ENCODE measurements around the gene TSPAN14. TPM values are rescaled to one million over a fixed set of nuclear protein-coding genes. Genes with fewer than 3 reads are reported as not detected.

TSPAN14 gene
- total RNA-seq, 1 experiment from 2014 or later = 3.4 TPM

GRCh38 chr10:80520661-80521470 lies 66.8 kb downstream of the TSPAN14 start:
- no peak for DNase-seq
- no peak overlapping the region for H3K4me3 ChIP-seq (ENCODE audit: low read length)
- H3K4me2 ChIP-seq (ENCODE audit: low read depth, low read length, poor library complexity, severe bottlenecking) = no peak overlapping the region
- no peaks in the 10 kb centered on the region for H3K4me1 ChIP-seq (ENCODE audit: low read length)
- H3K9me3 ChIP-seq (ENCODE audit: low read length) = no peaks in the 10 kb centered on the region
- no peak overlapping the region for H3K27ac ChIP-seq (ENCODE audit: low read length)
- no peaks in the 10 kb centered on the region for H3K79me2 ChIP-seq (ENCODE audit: low read length)
- H3K9me2 ChIP-seq (replicated peaks; ENCODE audit: insufficient read depth, low read length) = no peaks in the 10 kb centered on the region
- H3K27me3 ChIP-seq (ENCODE audit: low read length) = no peaks in the 10 kb centered on the region
- H3K9ac ChIP-seq (ENCODE audit: low read length) = no peak overlapping the region
- H3K36me3 ChIP-seq (ENCODE audit: insufficient read depth, low read length) = no peaks in the 10 kb centered on the region
- H4K20me1 ChIP-seq (ENCODE audit: insufficient read depth, low read depth, low read length) = no peaks in the 10 kb centered on the region
- no peak overlapping the region for H2AFZ ChIP-seq (ENCODE audit: low read length)

- H3K4me3 ChIP-seq (ENCODE audit: low read length) = no peak overlapping the region
- H3K9me2 ChIP-seq (replicated peaks; ENCODE audit: insufficient read depth, low read length) = no peaks in the 10 kb centered on the region
- H3K4me1 ChIP-seq (ENCODE audit: low read length) = no peaks in the 10 kb centered on the region
- no peaks in the 10 kb centered on the region for H3K27me3 ChIP-seq (ENCODE audit: low read length)
- H3K27ac ChIP-seq (ENCODE audit: low read length) = no peak overlapping the region
- H3K79me2 ChIP-seq (ENCODE audit: low read length) = no peaks in the 10 kb centered on the region
- H2AFZ ChIP-seq (ENCODE audit: low read length) = no peak overlapping the region
- no peaks in the 10 kb centered on the region for H3K9me3 ChIP-seq (ENCODE audit: low read length)
- no peaks in the 10 kb centered on the region for H3K36me3 ChIP-seq (ENCODE audit: insufficient read depth, low read length)
- H4K20me1 ChIP-seq (ENCODE audit: insufficient read depth, low read depth, low read length) = no peaks in the 10 kb centered on the region
- no peak for DNase-seq
- no peak overlapping the region for H3K9ac ChIP-seq (ENCODE audit: low read length)
- H3K4me2 ChIP-seq (ENCODE audit: low read depth, low read length, poor library complexity, severe bottlenecking) = no peak overlapping the region
Observed at GRCh38 chr10:80522756-80523363, 68.8 kb downstream of the TSPAN14 start.

- no peak overlapping the region for H3K4me3 ChIP-seq (ENCODE audit: low read length)
- H3K9ac ChIP-seq (ENCODE audit: low read length) = no peak overlapping the region
- no peaks in the 10 kb centered on the region for H3K9me3 ChIP-seq (ENCODE audit: low read length)
- no peaks in the 10 kb centered on the region for H3K79me2 ChIP-seq (ENCODE audit: low read length)
- H3K27me3 ChIP-seq (ENCODE audit: low read length) = no peaks in the 10 kb centered on the region
- DNase-seq = no peak
- H4K20me1 ChIP-seq (ENCODE audit: insufficient read depth, low read depth, low read length) = no peaks in the 10 kb centered on the region
- no peaks in the 10 kb centered on the region for H3K9me2 ChIP-seq (replicated peaks; ENCODE audit: insufficient read depth, low read length)
- no peak overlapping the region for H3K27ac ChIP-seq (ENCODE audit: low read length)
- H3K36me3 ChIP-seq (ENCODE audit: insufficient read depth, low read length) = no peaks in the 10 kb centered on the region
- H2AFZ ChIP-seq (ENCODE audit: low read length) = no peak overlapping the region
- H3K4me1 ChIP-seq (ENCODE audit: low read length) = no peaks in the 10 kb centered on the region
- no peak overlapping the region for H3K4me2 ChIP-seq (ENCODE audit: low read depth, low read length, poor library complexity, severe bottlenecking)
Observed at GRCh38 chr10:80523773-80524172, 69.7 kb downstream of the TSPAN14 start.

GRCh38 chr10:80524190-80524909 lies 70.2 kb downstream of the TSPAN14 start:
- no peak for DNase-seq
- H3K9me3 ChIP-seq (ENCODE audit: low read length) = no peaks in the 10 kb centered on the region
- no peak overlapping the region for H3K9ac ChIP-seq (ENCODE audit: low read length)
- H3K36me3 ChIP-seq (ENCODE audit: insufficient read depth, low read length) = no peaks in the 10 kb centered on the region
- H4K20me1 ChIP-seq (ENCODE audit: insufficient read depth, low read depth, low read length) = no peaks in the 10 kb centered on the region
- no peaks in the 10 kb centered on the region for H3K27me3 ChIP-seq (ENCODE audit: low read length)
- H3K4me3 ChIP-seq (ENCODE audit: low read length) = no peak overlapping the region
- H3K9me2 ChIP-seq (replicated peaks; ENCODE audit: insufficient read depth, low read length) = no peaks in the 10 kb centered on the region
- H3K79me2 ChIP-seq (ENCODE audit: low read length) = no peaks in the 10 kb centered on the region
- H3K4me2 ChIP-seq (ENCODE audit: low read depth, low read length, poor library complexity, severe bottlenecking) = no peak overlapping the region
- no peaks in the 10 kb centered on the region for H3K4me1 ChIP-seq (ENCODE audit: low read length)
- H3K27ac ChIP-seq (ENCODE audit: low read length) = no peak overlapping the region
- H2AFZ ChIP-seq (ENCODE audit: low read length) = no peak overlapping the region

- Histone ChIP-seq H3K4me3 (ENCODE audit: low read length) (no peak overlapping the region), H3K36me3 (ENCODE audit: insufficient read depth, low read length) (no peaks in the 10 kb centered on the region), H3K79me2 (ENCODE audit: low read length) (no peaks in the 10 kb centered on the region), H3K27me3 (ENCODE audit: low read length) (no peaks in the 10 kb centered on the region), H3K9me3 (ENCODE audit: low read length) (no peaks in the 10 kb centered on the region), H2AFZ (ENCODE audit: low read length) (no peak overlapping the region), H3K4me1 (ENCODE audit: low read length) (no peaks in the 10 kb centered on the region), H4K20me1 (ENCODE audit: insufficient read depth, low read depth, low read length) (no peaks in the 10 kb centered on the region), H3K27ac (ENCODE audit: low read length) (no peak overlapping the region), H3K9me2 (replicated peaks; ENCODE audit: insufficient read depth, low read length) (no peaks in the 10 kb centered on the region), H3K9ac (ENCODE audit: low read length) (no peak overlapping the region), H3K4me2 (ENCODE audit: low read depth, low read length, poor library complexity, severe bottlenecking) (no peak overlapping the region)
- DNase-seq = no peak
Observed at GRCh38 chr10:80526218-80526617, 72.1 kb downstream of the TSPAN14 start.

GRCh38 chr10:80526742-80527141 lies 72.6 kb downstream of the TSPAN14 start:
- Histone ChIP-seq H3K36me3 (ENCODE audit: insufficient read depth, low read length) (no peaks in the 10 kb centered on the region), H3K79me2 (ENCODE audit: low read length) (no peaks in the 10 kb centered on the region), H3K9ac (ENCODE audit: low read length) (no peak overlapping the region), H3K27me3 (ENCODE audit: low read length) (no peaks in the 10 kb centered on the region), H4K20me1 (ENCODE audit: insufficient read depth, low read depth, low read length) (no peaks in the 10 kb centered on the region), H3K9me3 (ENCODE audit: low read length) (no peaks in the 10 kb centered on the region), H3K4me2 (ENCODE audit: low read depth, low read length, poor library complexity, severe bottlenecking) (no peak overlapping the region), H2AFZ (ENCODE audit: low read length) (no peak overlapping the region), H3K27ac (ENCODE audit: low read length) (no peak overlapping the region), H3K4me3 (ENCODE audit: low read length) (no peak overlapping the region), H3K4me1 (ENCODE audit: low read length) (no peaks in the 10 kb centered on the region), H3K9me2 (replicated peaks; ENCODE audit: insufficient read depth, low read length) (no peaks in the 10 kb centered on the region)
- DNase-seq = no peak

GRCh38 chr10:80528185-80528700 lies 74.1 kb downstream of the TSPAN14 start:
- Histone ChIP-seq H3K79me2 (ENCODE audit: low read length) (no peaks in the 10 kb centered on the region), H2AFZ (ENCODE audit: low read length) (no peak overlapping the region), H3K36me3 (ENCODE audit: insufficient read depth, low read length) (no peaks in the 10 kb centered on the region), H3K27ac (ENCODE audit: low read length) (no peak overlapping the region), H3K9ac (ENCODE audit: low read length) (no peak overlapping the region), H3K9me3 (ENCODE audit: low read length) (no peaks in the 10 kb centered on the region), H3K27me3 (ENCODE audit: low read length) (no peaks in the 10 kb centered on the region), H3K9me2 (replicated peaks; ENCODE audit: insufficient read depth, low read length) (no peaks in the 10 kb centered on the region), H3K4me2 (ENCODE audit: low read depth, low read length, poor library complexity, severe bottlenecking) (no peak overlapping the region), H4K20me1 (ENCODE audit: insufficient read depth, low read depth, low read length) (no peaks in the 10 kb centered on the region), H3K4me1 (ENCODE audit: low read length) (no peaks in the 10 kb centered on the region), H3K4me3 (ENCODE audit: low read length) (no peak overlapping the region)
- DNase-seq = no peak

- no peak overlapping the region for H3K4me3 ChIP-seq (ENCODE audit: low read length)
- no peaks in the 10 kb centered on the region for H3K79me2 ChIP-seq (ENCODE audit: low read length)
- H3K9me3 ChIP-seq (ENCODE audit: low read length) = no peaks in the 10 kb centered on the region
- no peaks in the 10 kb centered on the region for H3K36me3 ChIP-seq (ENCODE audit: insufficient read depth, low read length)
- no peaks in the 10 kb centered on the region for H3K27me3 ChIP-seq (ENCODE audit: low read length)
- H3K4me1 ChIP-seq (ENCODE audit: low read length) = no peaks in the 10 kb centered on the region
- no peak for DNase-seq
- no peak overlapping the region for H3K9ac ChIP-seq (ENCODE audit: low read length)
- H4K20me1 ChIP-seq (ENCODE audit: insufficient read depth, low read depth, low read length) = no peaks in the 10 kb centered on the region
- no peak overlapping the region for H3K27ac ChIP-seq (ENCODE audit: low read length)
- no peaks in the 10 kb centered on the region for H3K9me2 ChIP-seq (replicated peaks; ENCODE audit: insufficient read depth, low read length)
- H2AFZ ChIP-seq (ENCODE audit: low read length) = no peak overlapping the region
- no peak overlapping the region for H3K4me2 ChIP-seq (ENCODE audit: low read depth, low read length, poor library complexity, severe bottlenecking)
Observed at GRCh38 chr10:80528901-80529300, 74.8 kb downstream of the TSPAN14 start.

All from Karpas-422 (cell line).